ENCODE results near the gene ZBTB18. TPM values are rescaled to one million over a fixed set of nuclear protein-coding genes. Genes with fewer than 3 reads are reported as not detected.

Gene ZBTB18
- total RNA-seq, 1 donor from 2014 or later = 10.2 TPM

Other genes with a start within 250 kb of the ZBTB18 start
- 27.0 and 27.8 TPM in 2 replicates for gene AKT3, start 201.0 kb upstream of the ZBTB18 start, total RNA-seq

All from T-helper 1 cell treated with Interleukin-12 subunit alpha and Interleukin-12 subunit beta and Interleukin-4 antibody, amounts not matched to agents 30 ng/mL and 1 ng/mL, for 36 hours (primary cell).